Mucosa of rectum (tissue), 2 donors: ENCODE measurements around the gene GATAD1.
"Not testable (repeated sequence)": the region's sequence is repeated elsewhere in the genome, so short reads cannot be mapped to it uniquely, and the experiment has no call there.

Source experiments
- H3K27ac ChIP-seq, 2 donors: one replicate each; pipeline ENCODE4 v1.7.0; 2013; ENCODE audit warnings: inconsistent platforms in 2 of 2, low read depth in 2 of 2, low read length in 2 of 2
- H3K27me3 ChIP-seq, 2 donors: one replicate each; pipeline ENCODE4 v1.7.0; 2013; ENCODE audit warnings: low read length in 2 of 2; ENCODE audit not compliant: control insufficient read depth in 2 of 2, insufficient read depth in 2 of 2
- H3K36me3 ChIP-seq, 2 donors: one replicate each; pipeline ENCODE4 v1.7.0; 2013; ENCODE audit warnings: low read length in 2 of 2; ENCODE audit not compliant: control insufficient read depth in 2 of 2, insufficient read depth in 2 of 2
- H3K4me1 ChIP-seq, 2 donors: one replicate each; pipeline ENCODE4 v1.7.0; 2013; ENCODE audit warnings: low read length in 2 of 2, mild to moderate bottlenecking in 1 of 2; ENCODE audit not compliant: control insufficient read depth in 2 of 2, insufficient read depth in 2 of 2
- H3K4me3 ChIP-seq, 2 donors: one replicate each; pipeline ENCODE4 v1.7.0; 2013; ENCODE audit warnings: low read length in 2 of 2
- H3K9ac ChIP-seq, 2 donors: one replicate each; pipeline ENCODE4 v1.7.0; 2013; ENCODE audit warnings: low read length in 2 of 2, low read depth in 1 of 2, mild to moderate bottlenecking in 1 of 2
- H3K9me3 ChIP-seq, 2 donors: one replicate each; pipeline ENCODE4 v1.7.0; 2013; ENCODE audit warnings: low read length in 2 of 2; ENCODE audit not compliant: control insufficient read depth in 2 of 2
- donor health status: healthy.
- donor health status: Normal muscosa, but diverticular disease.

GATAD1 gene

GRCh38 chr7:92447345-92448204 is at the start of gene GATAD1:
Gene GATAD1, plus strand, starts transcription at chr7:92447482. Its CDS starts 248 bp downstream, at chr7:92447730.
- Histone ChIP-seq H3K9ac (peak within 1 kb of the TSS; percentile 83 to 99), H3K4me3 (peak within 1 kb of the TSS; percentile 82 to 87), H3K27ac (peak within 1 kb of the TSS; percentile 94 to 97), H3K27me3 (no peaks in the 10 kb centered on the region), H3K36me3 (peaks cover 28 to 30% of the 10 kb centered on the region in 2 donors), H3K4me1 (peaks cover 0 to 10% of the 10 kb centered on the region in 2 donors), H3K9me3 (no peaks in the 10 kb centered on the region)

DNA sequence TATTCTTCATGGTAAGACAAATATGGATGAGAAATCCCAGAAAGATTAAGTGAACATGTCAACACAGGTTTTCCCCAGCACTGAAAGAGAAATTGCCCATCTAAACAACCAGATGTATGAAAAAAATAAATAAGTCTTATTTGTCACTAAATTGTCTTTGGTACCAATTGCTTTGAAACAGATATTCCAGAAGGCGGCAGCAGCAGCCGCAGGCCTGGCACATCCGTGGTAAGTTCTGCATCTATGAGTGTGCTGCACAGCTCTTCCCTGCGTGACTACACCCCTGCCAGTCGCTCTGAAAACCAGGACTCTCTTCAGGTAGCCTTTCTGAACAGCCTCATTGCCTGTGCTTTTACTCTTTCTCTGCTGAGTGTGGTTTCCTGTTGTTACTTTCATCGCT is 49.7 kb upstream of the GATAD1 start:
- H3K9ac ChIP-seq, result no peak overlapping the region
- H3K4me1 ChIP-seq, result no peaks in the 10 kb centered on the region
- peaks cover 22 to 26% of the 10 kb centered on the region in 2 donors for H3K36me3 ChIP-seq
- H3K4me3 ChIP-seq, result no peak overlapping the region
- no peaks in the 10 kb centered on the region for H3K9me3 ChIP-seq
- no peaks in the 10 kb centered on the region for H3K27me3 ChIP-seq
- H3K27ac ChIP-seq, result no peak overlapping the region

DNA sequence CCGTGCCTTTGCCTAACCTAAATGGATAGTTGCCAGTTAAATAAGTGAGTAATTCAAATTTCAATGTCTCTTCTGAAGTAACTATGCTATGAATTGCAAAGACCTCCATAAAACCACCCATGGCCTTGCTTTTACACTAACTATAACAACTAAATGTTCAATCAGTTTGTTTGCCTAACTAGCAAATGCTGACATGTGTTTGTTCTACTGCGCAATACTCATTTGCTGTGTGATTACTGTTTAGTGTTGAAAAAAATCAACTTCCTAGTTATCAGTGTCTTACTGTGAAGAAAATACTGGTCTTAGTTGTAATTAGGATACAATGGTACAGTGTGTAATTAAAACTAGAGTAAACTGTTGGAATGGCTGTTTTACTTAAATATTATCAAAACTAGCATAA is 47.3 kb upstream of the GATAD1 start:
- H3K9me3 ChIP-seq, result no peaks in the 10 kb centered on the region
- no peak overlapping the region for H3K9ac ChIP-seq

GRCh38 chr7:92402920-92403759 is 44.1 kb upstream of the GATAD1 start:
- H3K9ac ChIP-seq, result no peak overlapping the region
- H3K9me3 ChIP-seq, result no peaks in the 10 kb centered on the region
- no peak overlapping the region for H3K4me3 ChIP-seq
- H3K4me1 ChIP-seq, result no peaks in the 10 kb centered on the region
- no peak overlapping the region for H3K27ac ChIP-seq
- no peaks in the 10 kb centered on the region for H3K27me3 ChIP-seq
- peaks cover 12 to 14% of the 10 kb centered on the region in 2 donors for H3K36me3 ChIP-seq

More for the DNA sequence above, 47.3 kb upstream of the GATAD1 start:
- Histone ChIP-seq H3K4me1 (no peaks in the 10 kb centered on the region), H3K27ac (no peak overlapping the region), H3K4me3 (no peak overlapping the region), H3K36me3 (peaks cover 22 to 26% of the 10 kb centered on the region in 2 donors), H3K27me3 (no peaks in the 10 kb centered on the region)

DNA sequence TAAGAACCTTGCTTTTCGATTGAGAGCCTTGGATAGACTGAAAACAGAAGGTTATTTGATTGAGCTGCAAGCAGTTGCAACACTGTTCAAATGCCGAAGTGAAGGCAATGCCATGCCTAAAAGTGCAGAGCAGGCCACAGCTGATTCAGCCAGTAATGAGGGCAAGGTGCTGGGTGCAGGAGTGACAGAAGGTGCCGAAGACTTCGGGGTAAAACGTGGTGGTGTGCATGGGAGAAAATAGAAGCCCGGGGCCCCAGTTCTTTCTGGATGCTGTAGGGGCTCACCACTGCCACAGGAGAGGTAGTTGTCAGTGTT is 43.6 kb upstream of the GATAD1 start:
- H3K4me3 ChIP-seq, result no peak overlapping the region

GRCh38 chr7:92404170-92404614 is 43.1 kb upstream of the GATAD1 start:
- Histone ChIP-seq H3K27ac (no peak overlapping the region), H3K9me3 (no peaks in the 10 kb centered on the region), H3K4me3 (no peak overlapping the region), H3K9ac (no peak overlapping the region), H3K27me3 (no peaks in the 10 kb centered on the region), H3K4me1 (no peaks in the 10 kb centered on the region), H3K36me3 (peaks cover 2 to 5% of the 10 kb centered on the region in 2 donors)

More for the DNA sequence above, 43.6 kb upstream of the GATAD1 start:
- Histone ChIP-seq H3K9ac (no peak overlapping the region), H3K27ac (no peak overlapping the region), H3K9me3 (no peaks in the 10 kb centered on the region), H3K27me3 (no peaks in the 10 kb centered on the region), H3K36me3 (peaks cover 7 to 9% of the 10 kb centered on the region in 2 donors), H3K4me1 (no peaks in the 10 kb centered on the region)

DNA sequence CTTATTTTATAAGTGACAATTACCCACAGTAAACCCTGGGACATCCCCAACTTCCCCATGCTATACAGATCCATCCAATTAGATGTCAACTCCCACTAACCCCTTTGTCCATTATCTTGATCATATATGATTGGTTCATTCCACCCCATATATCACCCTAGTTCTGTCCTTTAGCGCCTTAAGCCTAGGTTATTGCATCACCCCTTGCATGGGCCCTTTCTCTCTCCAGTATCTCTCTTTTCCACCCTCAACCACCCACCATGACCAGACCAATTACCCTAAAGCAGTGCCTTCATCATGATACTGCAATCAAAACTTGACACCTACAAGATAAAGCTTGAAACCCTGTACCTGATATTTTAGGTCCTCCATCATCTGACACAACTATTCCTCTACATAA is 37.9 kb upstream of the GATAD1 start:
- no peaks in the 10 kb centered on the region for H3K4me1 ChIP-seq
- H3K27me3 ChIP-seq, result peaks cover 0 to 3% of the 10 kb centered on the region in 2 donors
- no peak overlapping the region for H3K9ac ChIP-seq
- H3K36me3 ChIP-seq, result no peaks in the 10 kb centered on the region
- H3K27ac ChIP-seq, result no peak overlapping the region
- no peak overlapping the region for H3K4me3 ChIP-seq
- no peaks in the 10 kb centered on the region for H3K9me3 ChIP-seq

- H3K4me1 ChIP-seq, H3K4me3 ChIP-seq, H3K36me3 ChIP-seq, H3K27ac ChIP-seq, H3K9ac ChIP-seq, H3K9me3 ChIP-seq, H3K27me3 ChIP-seq: not testable (repeated sequence)
Measured at GRCh38 chr7:92410162-92410561, 37.1 kb upstream of the GATAD1 start.

DNA sequence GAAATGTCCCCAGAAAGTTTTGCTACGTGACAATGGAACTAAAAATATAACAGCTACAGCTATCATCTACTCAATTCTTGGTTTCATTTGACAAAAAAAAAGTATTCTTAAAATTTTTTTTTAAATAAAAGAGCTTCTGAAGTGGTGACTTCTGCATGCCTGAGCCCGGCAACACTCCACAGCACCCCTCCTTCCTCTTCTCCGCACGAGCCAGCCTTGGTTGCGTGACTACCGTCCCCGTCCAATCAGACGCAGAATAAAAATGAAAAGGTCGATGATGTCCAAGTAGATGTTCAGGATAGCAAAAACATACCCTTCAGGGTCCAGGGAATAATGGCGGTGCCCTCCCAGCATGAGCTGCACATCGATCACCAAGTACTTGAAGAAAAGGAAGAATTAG is 34.5 kb upstream of the GATAD1 start:
- Histone ChIP-seq H3K9me3 (no peaks in the 10 kb centered on the region), H3K27me3 (peaks cover 0 to 3% of the 10 kb centered on the region in 2 donors), H3K4me1 (no peaks in the 10 kb centered on the region), H3K9ac (no peak overlapping the region), H3K36me3 (no peaks in the 10 kb centered on the region), H3K27ac (no peak overlapping the region), H3K4me3 (no peak overlapping the region)

GRCh38 chr7:92413550-92413949 is 33.7 kb upstream of the GATAD1 start:
- no peak overlapping the region for H3K4me3 ChIP-seq
- no peak overlapping the region for H3K9ac ChIP-seq
- no peaks in the 10 kb centered on the region for H3K36me3 ChIP-seq
- no peak overlapping the region for H3K27ac ChIP-seq
- no peaks in the 10 kb centered on the region for H3K4me1 ChIP-seq
- H3K27me3 ChIP-seq, result peaks cover 0 to 3% of the 10 kb centered on the region in 2 donors
- H3K9me3 ChIP-seq, result no peaks in the 10 kb centered on the region
